Hypothalamus (tissue), 51 donors: Measurements from ENCODE around the gene TSR3.
A peak's percentile ranks its signal among the peaks of the same experiment; 100 is the strongest.

ENCODE experiments used
- DNase-seq, 51 donors: peaks; one replicate each; lab custom pipeline; 2025; lab: John Stamatoyannopoulos, UW

TSR3 gene

GRCh38 chr16:1351582-1352362 lies at the start of gene TSR3, which contains the start of gene GNPTG:
TSS of gene TSR3 (minus strand) at chr16:1351878. CDS start at chr16:1351804, 74 bp downstream.
TSS of gene GNPTG (plus strand) at chr16:1351931. CDS start at chr16:1351966, 35 bp downstream.
- DNase-seq: peak in 49 of 51 donors; percentile 12 to 84 (median 65)

GRCh38 chr16:1401061-1401757 lies 49.5 kb upstream of the TSR3 start:
- DNase-seq: no peak

DNA sequence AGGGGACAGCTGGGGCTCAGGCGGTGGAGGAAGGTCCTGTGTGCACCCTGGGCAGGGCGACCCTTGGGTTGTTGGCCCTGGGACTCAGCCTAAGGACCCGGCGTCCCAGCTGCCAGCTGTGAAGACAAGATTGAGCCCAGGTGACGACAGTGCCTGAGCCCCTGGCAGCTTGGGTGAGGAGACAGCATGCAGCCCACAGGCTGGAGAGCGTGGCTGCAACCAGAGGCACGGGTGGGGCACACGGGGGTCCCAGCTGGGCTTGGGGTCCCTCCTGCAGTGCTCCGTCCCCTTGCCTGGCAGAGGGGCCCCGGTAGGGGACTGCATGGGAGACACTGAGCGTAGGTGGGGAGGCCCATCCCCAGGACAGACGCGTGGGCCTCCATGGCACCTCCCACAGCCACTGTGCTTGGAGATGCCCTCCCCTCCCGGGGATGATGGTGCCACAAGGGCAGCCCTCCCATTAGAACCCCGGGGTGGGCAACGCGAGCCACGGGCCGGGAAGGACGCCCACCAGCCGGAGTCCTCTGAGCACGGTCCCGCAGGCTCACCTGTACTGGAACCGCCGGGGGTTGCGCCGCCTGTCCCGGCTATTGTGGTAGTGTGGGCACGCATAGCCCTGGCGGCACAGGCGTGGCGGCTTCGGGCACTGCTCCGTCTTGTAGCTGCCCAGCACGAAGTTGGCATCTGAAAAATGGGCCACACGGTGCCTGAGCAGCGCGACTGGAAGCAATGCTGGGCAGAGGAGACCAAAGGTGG lies 47.3 kb upstream of the TSR3 start:
- no peak for DNase-seq

GRCh38 chr16:1398351-1398750 lies 46.7 kb upstream of the TSR3 start:
- DNase-seq: no peak

- no peak for DNase-seq
These were observed 46.1 kb upstream of the TSR3 start for GRCh38 chr16:1397779-1398178.

DNA sequence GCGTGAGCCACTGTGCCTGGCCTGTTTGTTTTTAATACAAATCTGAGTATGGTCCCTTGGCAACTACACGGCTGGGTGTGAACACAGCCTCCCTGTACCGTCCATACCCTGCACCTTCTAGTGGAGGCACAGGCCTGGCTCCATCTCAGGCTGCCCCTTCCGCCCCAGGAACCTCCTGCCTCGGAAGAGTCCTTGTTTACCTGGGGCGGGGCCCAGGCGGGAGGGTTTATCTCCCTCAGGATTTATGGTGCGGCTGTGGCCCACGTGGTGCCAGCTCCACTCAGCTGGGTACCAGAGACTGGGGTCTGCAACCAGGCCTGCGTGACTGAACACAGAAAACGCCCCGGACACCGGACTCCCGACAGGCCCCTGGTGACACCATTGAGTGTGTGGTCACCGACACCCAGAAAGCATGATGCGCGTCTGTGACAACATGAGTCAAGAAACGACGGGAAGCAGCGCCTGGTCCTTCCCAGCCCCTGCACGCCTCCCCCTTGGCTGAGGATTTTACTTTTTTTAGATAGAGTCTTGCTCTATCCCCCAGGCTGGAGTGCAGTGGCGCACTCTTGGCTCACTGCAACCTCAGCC lies 43.9 kb upstream of the TSR3 start:
- DNase-seq: no peak

GRCh38 chr16:1394367-1394951 lies 42.8 kb upstream of the TSR3 start:
- no peak for DNase-seq

- no peak for DNase-seq
These were observed 42.0 kb upstream of the TSR3 start for GRCh38 chr16:1393613-1394176.

GRCh38 chr16:1392826-1393225 lies 41.1 kb upstream of the TSR3 start:
- DNase-seq: no peak

GRCh38 chr16:1390239-1390779 lies 38.6 kb upstream of the TSR3 start:
- no peak for DNase-seq

DNA sequence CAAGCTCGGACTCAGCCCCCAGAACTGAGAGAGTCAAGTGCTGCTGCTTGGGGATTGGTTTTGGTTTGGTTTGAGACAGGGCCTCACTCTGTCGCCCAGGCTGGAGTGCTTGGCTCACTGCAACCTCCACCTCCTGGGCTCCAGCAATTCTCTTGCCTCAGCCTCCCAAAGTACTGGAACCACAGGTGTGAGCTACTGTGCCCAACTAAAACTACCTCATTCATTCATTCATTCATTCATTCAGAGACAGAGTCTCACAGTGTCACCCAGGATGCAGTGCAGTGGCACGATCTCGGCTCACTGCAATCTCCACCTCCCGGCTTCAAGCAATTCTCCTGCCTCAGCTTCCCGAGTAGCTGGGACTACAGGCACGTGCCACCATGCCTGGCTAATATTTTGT lies 38.1 kb upstream of the TSR3 start:
- no peak for DNase-seq

GRCh38 chr16:1387331-1387730 lies 35.7 kb upstream of the TSR3 start:
- DNase-seq: no peak

GRCh38 chr16:1385232-1385631 lies 33.6 kb upstream of the TSR3 start:
- no peak for DNase-seq

- DNase-seq: no peak
These were observed 31.9 kb upstream of the TSR3 start for GRCh38 chr16:1383556-1383955.

- peak in 1 of 51 donors; percentile 17 for DNase-seq
These were observed 30.1 kb upstream of the TSR3 start for GRCh38 chr16:1381612-1382406.

GRCh38 chr16:1380195-1380594 lies 28.5 kb upstream of the TSR3 start:
- DNase-seq: no peak

DNA sequence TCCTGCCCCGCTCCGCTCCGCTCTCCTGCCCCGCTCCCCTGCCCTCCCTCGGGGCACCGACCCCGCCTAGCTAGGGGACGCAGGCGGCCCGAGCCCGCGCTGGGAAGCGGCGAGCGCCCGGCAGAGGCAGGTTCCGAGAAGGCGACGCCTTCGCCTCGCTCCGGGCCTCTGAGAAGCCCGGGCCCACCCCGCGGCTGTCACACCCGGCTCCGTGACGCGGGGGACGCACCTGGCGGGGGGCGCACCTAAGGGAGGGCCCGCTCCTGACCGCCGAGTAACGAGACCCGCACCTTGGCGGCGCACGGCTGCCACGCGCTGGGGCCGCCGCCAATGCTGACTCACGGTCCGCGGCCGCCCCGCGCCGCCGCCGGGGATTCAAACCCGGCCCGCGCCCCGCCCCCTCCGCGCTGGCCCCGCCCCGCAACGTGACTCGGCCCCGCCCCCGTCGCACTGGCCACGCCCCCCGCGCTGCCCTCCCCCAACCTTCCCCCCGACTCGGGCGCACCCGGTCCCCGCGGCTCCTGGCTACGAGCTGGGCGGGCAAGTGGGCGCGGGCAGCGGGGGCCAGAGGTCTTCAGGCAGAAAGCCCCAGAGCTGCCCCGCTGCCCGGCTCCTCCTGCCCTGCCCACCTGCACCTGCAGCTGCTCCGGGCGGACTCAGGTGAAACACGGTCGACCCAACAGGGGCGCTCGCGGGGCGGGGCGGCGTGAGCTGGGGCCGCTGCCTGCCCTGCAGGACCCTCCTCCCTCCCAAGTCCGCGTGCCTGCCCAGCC lies 27.8 kb upstream of the TSR3 start:
- peak in 25 of 51 donors; percentile 1 to 59 (median 23) for DNase-seq

DNA sequence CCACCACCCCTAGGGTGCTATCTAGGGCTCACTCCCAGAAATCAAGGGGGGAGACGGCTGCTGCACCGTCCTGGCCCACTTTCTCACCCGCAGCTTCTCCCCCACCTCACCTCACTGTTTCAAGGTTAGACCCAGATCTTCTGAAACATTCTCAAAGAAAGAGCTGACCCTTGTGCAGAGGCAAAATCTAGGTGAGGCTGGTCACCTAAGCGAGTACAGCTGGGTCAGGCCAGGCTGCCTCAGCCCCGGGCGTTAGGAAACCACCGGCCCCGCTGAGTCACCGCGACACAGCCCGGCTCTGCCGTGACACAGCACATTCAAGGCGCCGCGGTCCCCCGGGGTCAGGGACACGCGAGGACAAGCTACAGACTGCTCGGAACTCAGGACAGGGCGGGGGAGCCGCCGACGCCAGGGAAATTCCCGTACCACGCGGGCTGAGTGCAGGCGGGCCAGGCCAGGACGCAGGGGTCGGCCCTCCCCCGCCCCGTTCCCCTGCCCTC lies 27.2 kb upstream of the TSR3 start:
- DNase-seq: peak in 38 of 51 donors; percentile 1 to 81 (median 46)
